Heart left ventricle (tissue), 16 donors: Measurements from ENCODE around the gene MYORG. TPM values are rescaled to one million over a fixed set of nuclear protein-coding genes. Genes with fewer than 3 reads are reported as not detected.
A peak's percentile ranks its signal among the peaks of the same experiment; 100 is the strongest.

Experiments used
- ATAC-seq, 4 donors: fragments of 200-7000 bp; cut with Tn5 transposase; one replicate each; pipeline ENCODE4 v1.9.1; 2020 to 2022; ENCODE audit warnings: moderate library complexity in 4 of 4, mild to moderate bottlenecking in 3 of 4, moderate number of reproducible peaks in 1 of 4
- DNase-seq, 5 donors: peaks; one replicate each; pipeline ENCODE4 v3.0.0-alpha.2; 2020
- H3K27ac ChIP-seq, 12 donors: fragments of 200-600 bp; sonication (generic) in 4 of 12; one replicate each; pipeline versions ENCODE4 v1.5.0 to v1.8.0; 2016 to 2022; ENCODE audit warnings: mild to moderate bottlenecking in 2 of 12
- H3K27me3 ChIP-seq, 9 donors: fragments of 200-600 bp; sonication (generic) in 2 of 9; one replicate each; pipeline versions ENCODE4 v1.5.1 to v1.8.0; 2016 to 2022; ENCODE audit warnings: mild to moderate bottlenecking in 3 of 9
- H3K36me3 ChIP-seq, 9 donors: fragments of 200-600 bp; sonication (generic) in 2 of 9; one replicate each; pipeline versions ENCODE4 v1.5.0 to v1.8.0; 2018 to 2022; ENCODE audit warnings: mild to moderate bottlenecking in 2 of 9
- H3K4me1 ChIP-seq, 12 donors: fragments of 200-600 bp; sonication (generic) in 4 of 12; one replicate each; pipeline versions ENCODE4 v1.5.0 to v1.8.0; 2016 to 2022; ENCODE audit warnings: mild to moderate bottlenecking in 3 of 12
- H3K4me3 ChIP-seq, 12 donors: fragments of 200-600 bp; sonication (generic) in 4 of 12; one replicate each; pipeline versions ENCODE4 v1.5.0 to v1.8.0; 2017 to 2022; ENCODE audit warnings: mild to moderate bottlenecking in 9 of 12, moderate library complexity in 4 of 12
- H3K9me3 ChIP-seq, 12 donors: fragments of 200-600 bp; sonication (generic) in 4 of 12; one replicate each; pipeline versions ENCODE4 v1.5.0 to v1.8.0; 2016 to 2022; ENCODE audit warnings: mild to moderate bottlenecking in 1 of 12
- POLR2A ChIP-seq, 2 donors: fragments of 450-650 bp; IDR thresholded peaks; one replicate each; pipeline ENCODE4 v1.6.1; 2017; ENCODE audit warnings: antibody characterized with exemption in 2 of 2, mild to moderate bottlenecking in 2 of 2, moderate library complexity in 2 of 2
- WGBS, 4 donors: extraction: QIAGEN DNeasy Blood & Tissue Kit in 2 of 4; methylation state at CpG; one replicate each; pipeline versions ENCODE4 v1.1.5 to v1.1.7; 2013 to 2018; 5-methylcytosine and 5-hydroxymethylcytosine counted together
- intact Hi-C, 10 donors: fragments of 100-400 bp; cut with DNase I; formaldehyde crosslinking; loops; one replicate each; pipeline versions ENCODE4 v1.11.1 to v1.14.2; 2022
- polyA plus RNA-seq, 2 donors: library from polyadenylated mRNA; stranded (reverse); fragments of 200-250 nt; gene quantifications; one replicate each; pipeline ENCODE4 v1.2.3, GENCODE V29; 2013
- total RNA-seq, 9 donors: library from RNA; depleted of rRNA in 2 of 9; stranded (reverse); fragments of >200 nt in 2 of 9; fragmentation: NEBNext Ultra II Directional in 3 of 9; extraction: Animal tissue kit (Norgen Biotek cat#: 25700) in 3 of 9; gene quantifications; one replicate each; pipeline versions ENCODE4 v1.1.0 to v1.2.4, GENCODE V29; 2016 to 2023
- TF ChIP-seq, protein P1 (sequence below), 12 donors: fragments of 200-600 bp; sonication (generic) in 4 of 12; IDR thresholded peaks; one replicate each; pipeline versions ENCODE4 v1.5.0 to v1.8.0; 2018 to 2022; ENCODE audit warnings: antibody characterized with exemption in 12 of 12, mild to moderate bottlenecking in 5 of 12
- donor health status: ischemic (EF 13 %, LVEDD 7.1; RV severe dilation, severe dysfunction).
- donor health status: healthy with polysubstance abuse.
- donor health status: DM: no; HTN: yes; CAD: no.
- donor health status: DM: no; HTN: no; CAD: no.
- donor health status: ischemic (EF 25% LVEDD 6.9; RV normal size, moderate dysfunction).
- donor health status: ischemic (EF 25% LVEDD 5.7; RV mildly dilated, moderate dysfunction).
- donor health status: healthy.
- donor health status: DM: yes; HTN: yes; CAD: no.
- donor health status: ischemic (EF 35%, LVEDD 5.7; RV mildly dilated, moderate dysfunction).
- donor health status: nonischemic (EF 11% LVEDD 7.7; RV severe dilation, severe dysfunction).
- donor health status: DM: yes; HTN: yes; CAD: no.
- donor health status: PGD.
- donor health status: ischemic (EF 29% LVEDD 5.4; RV normal size, mild dysfunction).
- donor health status: nonischemic (EF 23%, LVEDD 6.1; RV moderate dilation, normal function).

The MYORG gene
- total and polyA plus RNA-seq, 11 donors = 1.3 to 10.2 (median 6.1) TPM

DNA sequence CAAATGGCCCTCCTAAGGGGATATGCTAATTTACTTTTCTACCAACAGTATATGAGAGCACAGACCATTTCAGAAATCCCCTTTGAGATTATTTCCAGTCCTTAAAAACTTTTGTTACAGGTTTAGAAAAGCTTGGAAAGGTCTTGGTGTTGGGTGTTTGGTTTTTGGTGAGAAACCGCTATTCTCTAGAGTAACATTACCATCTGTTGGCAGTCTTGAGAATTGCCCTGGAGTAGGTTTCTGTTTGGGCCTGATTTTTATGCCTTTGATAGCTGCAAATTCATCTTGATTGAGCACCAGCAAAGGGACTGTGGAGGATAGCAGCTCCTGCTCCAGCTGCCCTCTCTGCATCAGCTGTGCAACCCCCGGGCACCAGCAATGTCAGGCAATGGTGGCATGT lies 39.3 kb downstream of the MYORG start:
- Histone ChIP-seq H3K4me3 (no peak overlapping the region), H3K9me3 (no peaks in the 10 kb centered on the region), H3K27ac (no peak overlapping the region), H3K4me1 (peaks cover 0 to 30% (median 12%) of the 10 kb centered on the region in 12 donors), H3K36me3 (peaks cover 0 to 49% (median 35%) of the 10 kb centered on the region in 9 donors), H3K27me3 (no peaks in the 10 kb centered on the region)
- no peak for DNase-seq
- no peak for ATAC-seq
- 66 to 98% (median 96%) methylated on average over 2 of the region's 2 CpGs for WGBS, 4 donors
- intact Hi-C loops = loop anchor here in 7 of 10 donors (5.0 to 10.0 kb wide), 5 partner anchors 97 to 257 kb away; no protein-coding TSS in a partner anchor
- TF ChIP-seq, protein P1, sequence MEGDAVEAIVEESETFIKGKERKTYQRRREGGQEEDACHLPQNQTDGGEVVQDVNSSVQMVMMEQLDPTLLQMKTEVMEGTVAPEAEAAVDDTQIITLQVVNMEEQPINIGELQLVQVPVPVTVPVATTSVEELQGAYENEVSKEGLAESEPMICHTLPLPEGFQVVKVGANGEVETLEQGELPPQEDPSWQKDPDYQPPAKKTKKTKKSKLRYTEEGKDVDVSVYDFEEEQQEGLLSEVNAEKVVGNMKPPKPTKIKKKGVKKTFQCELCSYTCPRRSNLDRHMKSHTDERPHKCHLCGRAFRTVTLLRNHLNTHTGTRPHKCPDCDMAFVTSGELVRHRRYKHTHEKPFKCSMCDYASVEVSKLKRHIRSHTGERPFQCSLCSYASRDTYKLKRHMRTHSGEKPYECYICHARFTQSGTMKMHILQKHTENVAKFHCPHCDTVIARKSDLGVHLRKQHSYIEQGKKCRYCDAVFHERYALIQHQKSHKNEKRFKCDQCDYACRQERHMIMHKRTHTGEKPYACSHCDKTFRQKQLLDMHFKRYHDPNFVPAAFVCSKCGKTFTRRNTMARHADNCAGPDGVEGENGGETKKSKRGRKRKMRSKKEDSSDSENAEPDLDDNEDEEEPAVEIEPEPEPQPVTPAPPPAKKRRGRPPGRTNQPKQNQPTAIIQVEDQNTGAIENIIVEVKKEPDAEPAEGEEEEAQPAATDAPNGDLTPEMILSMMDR (IDR thresholded peaks at IDR 0.05) = no peak
- no peak for TF ChIP-seq POLR2A (IDR thresholded peaks at IDR 0.05)

DNA sequence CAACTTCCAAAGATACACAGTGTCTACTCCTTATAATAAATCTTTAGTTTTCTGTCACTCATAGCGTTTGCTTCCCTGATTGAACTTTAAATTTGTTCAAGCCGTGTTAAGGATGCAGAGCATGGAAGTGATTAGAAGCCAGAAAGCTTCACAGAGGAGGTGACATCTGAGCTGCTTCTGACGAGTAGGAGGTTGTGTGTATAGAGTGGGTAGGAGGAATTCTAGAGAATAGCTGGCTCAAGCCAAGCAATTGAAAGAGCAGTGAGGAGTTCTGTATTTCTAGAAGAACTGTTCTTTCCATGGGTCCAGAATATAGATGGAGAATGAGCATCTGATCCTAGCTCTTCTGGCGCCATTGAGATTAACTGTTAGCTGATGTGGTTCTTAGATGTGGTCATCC lies 41.3 kb downstream of the MYORG start:
- Histone ChIP-seq H3K36me3 (peaks cover 0 to 29% (median 19%) of the 10 kb centered on the region in 9 donors), H3K27me3 (no peaks in the 10 kb centered on the region), H3K27ac (no peak overlapping the region), H3K9me3 (no peaks in the 10 kb centered on the region), H3K4me3 (no peak overlapping the region), H3K4me1 (peaks cover 0 to 35% (median 13%) of the 10 kb centered on the region in 12 donors)
- TF ChIP-seq, protein P1 (IDR thresholded peaks at IDR 0.05) = no peak
- no peak for TF ChIP-seq POLR2A (IDR thresholded peaks at IDR 0.05)
- 86 to 94% (median 90%) methylated on average over 4 of the region's 4 CpGs for WGBS, 4 donors
- no peak for ATAC-seq
- no peak for DNase-seq
- intact Hi-C loops = loop anchor here in 7 of 10 donors (5.0 to 10.0 kb wide), 5 partner anchors 99 to 259 kb away; no protein-coding TSS in a partner anchor

DNA sequence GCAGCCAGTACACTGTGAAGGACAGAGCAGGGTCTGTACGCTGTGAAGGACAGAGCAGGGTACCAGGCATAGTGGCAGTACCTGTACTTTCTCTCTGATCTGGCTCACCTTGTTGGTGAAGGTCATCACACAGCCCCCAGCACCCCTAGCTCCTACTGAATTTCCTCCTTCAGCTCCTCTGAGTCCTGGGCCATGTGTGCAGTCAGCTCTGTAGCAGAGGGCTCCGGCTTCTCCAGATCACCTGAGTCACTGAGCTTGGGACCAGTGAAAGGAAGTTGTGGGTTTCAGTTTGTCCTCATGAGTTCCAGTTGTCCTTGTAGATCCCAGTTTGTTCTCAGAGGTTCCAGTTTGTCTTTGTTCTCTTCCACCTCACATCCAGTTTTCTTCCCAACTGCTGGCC lies 41.8 kb downstream of the MYORG start:
- Histone ChIP-seq H3K27me3 (no peaks in the 10 kb centered on the region), H3K27ac (peak overlapping the region in 4 of 12 donors; percentile 0 to 19 (median 14)), H3K9me3 (no peaks in the 10 kb centered on the region), H3K36me3 (peaks cover 0 to 25% (median 16%) of the 10 kb centered on the region in 9 donors), H3K4me3 (no peak overlapping the region), H3K4me1 (peaks cover 0 to 38% (median 17%) of the 10 kb centered on the region in 12 donors)
- no peak for TF ChIP-seq POLR2A (IDR thresholded peaks at IDR 0.05)
- TF ChIP-seq, protein P1 (IDR thresholded peaks at IDR 0.05) = no peak
- DNase-seq (no peak), ATAC-seq (no peak)
- intact Hi-C loops = loop anchor here (5.0 to 10.0 kb wide), 7 partner anchors 100 to 267 kb away; no protein-coding TSS in a partner anchor
- 72 to 100% (median 89%) methylated on average over 2 of the region's 2 CpGs for WGBS, 4 donors

DNA sequence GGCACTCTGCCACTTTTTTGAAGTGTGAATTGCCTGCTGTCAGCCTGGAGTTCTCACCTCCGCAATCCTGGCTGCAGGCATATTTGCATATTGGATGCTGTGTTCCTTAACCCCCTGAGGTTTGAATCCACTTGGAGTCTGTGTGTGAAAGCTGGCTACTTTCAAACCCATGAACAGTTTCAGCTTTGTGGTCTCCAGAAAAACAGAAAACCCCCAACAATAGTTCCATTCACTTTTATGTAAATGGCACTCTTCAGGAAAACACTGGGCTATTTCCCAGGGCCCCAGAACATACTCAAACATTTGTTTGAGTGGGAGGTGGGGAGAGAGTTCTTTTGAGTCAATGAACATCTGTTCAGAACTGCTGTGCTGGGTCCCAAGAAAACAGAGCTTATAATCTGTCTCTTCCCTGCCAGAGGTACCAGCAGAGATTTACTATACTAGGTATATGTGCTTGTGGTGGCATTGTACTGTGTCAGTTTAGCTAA lies 42.3 kb downstream of the MYORG start:
- Histone ChIP-seq H3K27ac (peak overlapping the region in 3 of 12 donors; percentile 13 to 19 (median 16)), H3K9me3 (no peaks in the 10 kb centered on the region), H3K36me3 (peaks cover 0 to 20% (median 10%) of the 10 kb centered on the region in 9 donors), H3K4me1 (peaks cover 0 to 38% (median 17%) of the 10 kb centered on the region in 12 donors), H3K27me3 (no peaks in the 10 kb centered on the region), H3K4me3 (no peak overlapping the region)
- no peak for TF ChIP-seq POLR2A (IDR thresholded peaks at IDR 0.05)
- ATAC-seq (peak in 2 of 4 donors; percentile 18 to 26), DNase-seq (no peak)
- intact Hi-C loops = loop anchor here (5.0 to 10.0 kb wide), 7 partner anchors 100 to 268 kb away; no protein-coding TSS in a partner anchor
- 34 to 61% (median 37%) methylated on average over 1 of the region's 1 CpG for WGBS, 4 donors
